Erythroblast (primary cell): ENCODE data around the gene PIK3R3.

Experiments
- GATA1 ChIP-seq: IDR thresholded peaks from 2 replicates; pipeline ENCODE4 v1.6.1; 2011; ENCODE audit warnings: low read depth, mild to moderate bottlenecking, control low read depth, low read length, moderate library complexity
- POLR2A ChIP-seq: IDR thresholded peaks from 2 replicates; pipeline ENCODE4 v1.6.1; 2011; ENCODE audit warnings: mild to moderate bottlenecking, low read length

DNA sequence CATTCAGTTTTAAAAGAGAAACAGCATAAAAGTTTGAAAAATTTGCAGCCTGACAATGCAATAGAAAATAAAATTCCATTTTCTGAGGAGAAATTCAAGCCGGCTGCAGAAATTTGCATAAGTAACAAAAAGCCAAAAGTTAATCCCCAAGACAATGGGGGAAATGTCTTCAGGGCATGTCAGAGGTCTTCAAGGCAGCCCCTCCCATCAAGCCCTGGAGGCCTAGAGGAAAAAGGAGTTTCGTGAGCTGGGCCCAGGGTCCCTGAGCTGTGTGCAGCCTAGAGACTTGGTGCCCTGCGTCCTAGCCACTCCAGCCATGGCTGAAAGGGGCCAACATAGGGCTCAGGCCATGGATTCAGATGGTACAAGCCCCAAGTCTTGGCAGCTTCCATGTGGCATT lies 74.6 kb downstream of the PIK3R3 start:
- no peak for TF ChIP-seq POLR2A
- no peak for TF ChIP-seq GATA1
